EL (cell line): ENCODE results near the gene PRPSAP1.

Experiments used
- DNase-seq: peaks from one replicate; pipeline ENCODE4 v3.0.0-alpha.2; 2016

The PRPSAP1 gene

DNA sequence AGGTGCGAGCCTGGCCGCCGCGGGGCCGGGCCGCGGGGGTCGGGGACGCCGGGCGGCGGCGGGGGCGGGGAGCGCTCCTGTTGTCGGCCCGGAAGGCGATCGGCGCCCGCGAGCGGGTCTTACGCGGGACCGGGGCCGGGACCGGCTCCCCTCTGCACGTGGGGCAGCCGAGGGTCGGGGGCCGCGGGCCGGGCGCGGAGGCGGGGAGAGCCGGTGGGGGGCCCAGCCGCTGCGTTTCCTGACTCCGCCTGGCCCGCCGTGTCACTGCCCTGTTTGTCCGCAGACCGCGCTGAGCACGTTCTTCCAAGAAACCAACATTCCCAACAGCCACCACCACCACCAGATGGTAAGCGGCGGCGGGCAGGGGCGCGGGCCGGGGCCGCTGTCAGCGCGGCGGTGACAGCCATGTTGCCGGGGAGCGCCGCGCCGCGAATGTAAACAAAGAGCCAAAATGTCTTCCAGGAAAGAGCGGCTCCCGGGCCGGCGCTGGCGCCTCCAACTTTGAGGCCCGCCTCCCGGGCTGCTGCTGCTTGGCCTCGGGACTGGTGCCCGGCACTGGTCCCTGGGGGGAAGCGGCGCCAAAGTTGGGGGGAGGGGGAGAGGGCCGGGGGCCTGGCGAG lies 88.0 kb downstream of the PRPSAP1 start:
- DNase-seq, result peak; percentile 56

DNA sequence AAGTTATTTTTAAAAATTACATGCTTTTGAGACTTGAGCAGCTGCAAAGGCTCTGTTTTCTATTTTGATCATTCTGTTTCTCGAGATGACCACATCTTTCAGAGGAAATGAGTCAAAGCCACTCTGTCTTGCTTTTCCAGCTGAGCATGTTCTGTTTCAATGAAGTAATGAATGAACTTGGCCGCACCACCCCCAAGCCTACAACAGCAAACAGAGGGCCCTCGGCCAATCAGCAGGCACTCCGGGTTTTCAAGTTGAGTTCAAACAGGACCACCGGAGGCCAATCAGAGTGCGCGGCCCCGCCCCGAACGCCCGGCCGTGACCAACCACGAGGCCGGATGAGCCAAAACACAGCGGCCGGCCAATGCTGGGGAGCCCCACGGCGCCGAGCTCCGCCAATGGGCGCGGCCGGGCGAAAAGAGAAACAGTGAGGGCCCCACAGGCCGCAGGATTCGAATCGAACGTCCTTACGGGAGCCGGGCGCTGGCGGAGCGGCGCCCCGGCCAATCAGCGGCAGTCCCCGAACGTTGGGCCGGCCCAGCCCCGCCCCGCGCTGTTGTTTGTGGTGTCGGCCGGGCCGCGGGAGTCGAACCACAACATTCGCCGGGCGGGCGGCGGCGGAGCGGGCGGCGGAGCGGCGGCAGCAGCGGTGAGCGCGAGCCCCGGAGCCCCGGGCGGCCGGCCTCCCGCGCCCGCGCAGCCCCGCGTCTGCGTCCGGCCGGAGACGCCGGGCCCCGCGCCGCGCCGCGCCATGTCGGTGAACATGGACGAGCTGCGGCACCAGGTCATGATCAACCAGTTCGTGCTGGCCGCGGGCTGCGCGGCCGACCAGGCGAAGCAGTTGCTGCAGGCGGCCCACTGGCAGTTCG lies 88.7 kb downstream of the PRPSAP1 start, which contains the start of gene UBALD2:
Gene UBALD2, plus strand, starts transcription at position 594 of the 869 bp plus-strand sequence. Its CDS starts 158 bp downstream, at position 752.
- DNase-seq, result peak; percentile 100

DNA sequence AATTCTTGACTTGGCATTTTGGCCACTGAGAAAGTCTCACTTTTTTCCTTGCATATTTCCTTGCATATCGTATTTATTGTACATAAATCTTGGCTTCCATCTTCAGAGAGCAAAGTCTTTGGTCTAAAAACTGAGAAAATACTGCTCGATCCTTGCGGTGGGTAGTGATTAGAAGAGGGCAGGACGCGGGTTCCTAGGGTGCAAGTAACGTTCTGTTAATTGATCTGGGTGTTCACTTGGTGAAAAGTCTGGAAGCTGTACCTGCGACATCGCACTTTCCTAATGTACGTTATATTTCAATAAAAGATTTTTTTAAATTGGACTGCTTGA lies 89.3 kb downstream of the PRPSAP1 start:
- DNase-seq, result no peak

DNA sequence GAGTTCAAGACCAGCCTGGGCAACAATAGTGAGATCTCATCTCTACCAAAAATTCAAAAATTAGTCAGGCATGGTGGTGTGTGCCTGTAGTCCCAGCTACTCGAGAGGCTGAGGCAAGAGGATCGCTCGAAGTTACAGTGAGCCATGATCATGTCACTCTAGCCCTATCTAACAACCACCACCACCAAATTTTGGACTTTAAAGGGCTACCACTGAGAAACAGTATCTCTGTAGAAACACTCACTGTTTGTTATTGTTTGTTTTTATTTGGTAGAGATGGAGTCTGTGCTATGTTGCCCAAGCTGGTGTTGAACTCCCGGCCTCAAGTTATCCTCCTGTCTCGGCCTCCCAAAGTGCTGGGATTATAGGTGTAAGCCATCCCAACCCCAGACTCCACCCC lies 89.8 kb downstream of the PRPSAP1 start:
- DNase-seq, result no peak

DNA sequence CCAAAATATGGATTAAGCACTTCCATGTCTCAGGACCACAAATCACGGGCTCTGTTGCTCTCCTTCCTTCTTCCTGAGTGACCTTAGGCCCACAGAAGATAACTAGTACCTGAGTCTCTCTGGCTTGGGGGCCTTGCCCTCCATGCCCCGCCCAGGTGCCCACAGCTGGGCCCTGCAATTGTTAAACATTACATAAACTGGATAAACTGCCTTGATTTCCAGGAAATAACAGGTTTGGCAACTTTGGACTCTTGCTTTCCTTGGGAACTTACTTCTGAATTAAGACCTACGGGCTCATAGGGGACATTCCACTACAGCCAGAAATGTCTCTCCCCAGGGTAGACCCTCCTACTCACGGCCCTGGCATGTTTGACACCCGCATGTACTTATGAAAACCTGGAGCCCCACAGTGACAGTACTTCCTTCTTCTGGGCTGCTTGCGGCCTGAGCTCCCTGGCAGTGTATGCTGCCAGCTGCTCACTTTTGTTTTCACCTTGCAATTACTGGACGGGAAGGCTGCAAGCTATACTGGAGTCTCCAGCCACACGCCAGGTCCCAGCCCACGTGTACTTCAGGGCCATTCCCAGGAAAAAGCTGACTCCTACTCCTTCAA lies 90.9 kb downstream of the PRPSAP1 start:
- DNase-seq, result no peak

DNA sequence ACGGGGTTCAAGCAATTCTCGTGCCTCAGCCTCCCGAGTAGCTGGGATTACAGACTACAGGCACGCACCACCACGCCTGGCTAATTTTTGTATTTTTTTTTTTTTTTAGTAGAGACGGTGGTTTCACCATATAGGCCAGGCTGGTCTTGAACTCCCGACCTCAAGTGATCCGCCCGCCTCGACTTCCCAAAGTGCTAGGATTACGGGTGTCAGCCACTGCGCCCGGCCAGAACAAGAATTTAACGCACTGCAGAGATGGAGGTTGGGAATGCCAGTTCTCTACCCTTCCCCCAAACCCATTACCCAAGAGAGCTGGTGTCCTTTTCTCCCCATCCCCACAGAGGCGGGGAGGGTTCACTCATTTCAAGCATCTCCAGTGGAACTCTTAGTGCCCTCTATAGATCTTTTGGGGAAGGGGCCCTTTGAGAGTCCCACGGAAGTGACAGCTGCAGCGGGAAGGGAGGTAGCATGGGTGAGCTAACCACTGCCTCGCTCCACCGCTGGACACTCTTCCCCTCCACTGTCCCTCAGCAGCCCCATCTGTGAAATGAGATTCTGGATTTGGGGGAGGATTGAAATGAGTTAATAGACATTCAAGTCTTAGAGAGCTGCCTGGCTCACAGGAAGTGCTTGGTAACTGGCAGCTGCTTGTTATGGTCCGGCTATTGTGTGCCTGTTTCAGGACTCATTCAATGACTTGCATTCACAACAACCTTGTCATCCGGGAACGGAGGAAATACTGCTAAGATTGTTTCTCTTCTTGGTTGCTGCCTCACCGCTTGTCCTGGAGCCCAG lies 92.1 kb downstream of the PRPSAP1 start:
- no peak for DNase-seq

DNA sequence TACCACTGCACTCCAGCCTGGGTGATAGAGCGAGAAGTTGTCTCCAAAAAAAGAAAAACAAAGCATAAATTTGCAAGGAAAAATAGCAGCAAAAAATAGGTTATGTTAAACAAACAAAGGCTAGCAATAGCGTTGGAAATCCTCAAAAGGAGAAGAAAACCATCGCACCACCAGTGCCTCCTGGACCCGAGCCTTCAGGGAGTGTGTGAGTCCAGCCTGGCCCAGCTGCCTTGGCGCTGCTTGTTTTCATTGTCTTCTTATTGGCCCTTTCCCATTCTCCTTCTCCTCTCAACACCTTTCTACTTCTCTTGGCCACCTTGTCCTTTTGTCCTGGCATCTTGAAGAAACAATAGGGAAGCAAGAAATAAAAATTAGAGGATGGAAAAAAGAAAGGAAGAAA lies 93.0 kb downstream of the PRPSAP1 start:
- DNase-seq, result no peak

DNA sequence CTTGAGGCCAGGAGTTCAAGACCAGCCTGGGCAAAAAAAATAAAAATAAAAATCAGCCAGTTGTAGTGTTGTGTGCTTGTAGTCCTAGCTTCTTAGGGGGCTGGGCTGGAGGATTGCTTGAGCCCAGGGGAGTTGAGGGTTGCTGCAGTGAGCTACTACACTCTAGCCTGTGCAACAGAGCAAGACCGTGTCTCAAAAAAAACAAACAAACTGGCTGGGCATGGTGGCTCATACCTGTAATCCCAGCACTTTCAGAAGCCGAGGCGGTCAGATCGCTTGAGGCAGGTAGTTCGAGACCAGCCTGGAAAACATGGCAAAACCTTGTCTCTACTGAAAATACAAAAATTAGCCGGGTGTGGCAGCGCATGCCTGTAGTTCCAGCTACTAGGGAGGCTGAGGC lies 93.5 kb downstream of the PRPSAP1 start:
- no peak for DNase-seq
